Loucy (cell line): Measurements from ENCODE around the gene NAAA.

Source experiments
- EZH2phosphoT487 ChIP-seq: fragments of 200-600 bp; IDR thresholded peaks from 2 replicates; pipeline ENCODE4 v1.6.1; 2018; ENCODE audit warnings: antibody characterized with exemption, mild to moderate bottlenecking, moderate library complexity, borderline replicate concordance
- TF ChIP-seq, protein P1 (sequence below): fragments of 200-600 bp; sonication (generic); conservative IDR thresholded peaks from 2 replicates; pipeline ENCODE4 v1.5.1; 2014; ENCODE audit warnings: mild to moderate bottlenecking, antibody characterized with exemption, low read length

DNA sequence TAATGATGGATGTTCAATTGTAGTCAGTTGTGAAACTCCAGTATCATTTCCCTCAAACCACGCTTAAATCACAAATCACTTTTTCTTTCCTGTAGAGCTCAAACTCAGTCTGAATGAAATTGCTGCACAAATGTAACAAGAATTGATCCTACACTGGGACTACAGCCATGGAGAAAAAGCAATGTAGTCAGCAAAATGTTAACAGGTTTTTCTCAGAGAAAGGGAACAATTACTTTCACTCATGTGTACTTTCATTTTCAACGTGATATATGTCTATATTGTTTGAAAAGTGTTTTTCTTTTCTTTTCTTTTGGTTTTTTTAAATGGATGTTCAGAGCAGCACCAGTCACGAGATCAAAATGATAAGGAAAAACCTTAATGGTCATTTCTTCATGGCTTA is 27.3 kb upstream of the NAAA start:
- TF ChIP-seq, protein P1, sequence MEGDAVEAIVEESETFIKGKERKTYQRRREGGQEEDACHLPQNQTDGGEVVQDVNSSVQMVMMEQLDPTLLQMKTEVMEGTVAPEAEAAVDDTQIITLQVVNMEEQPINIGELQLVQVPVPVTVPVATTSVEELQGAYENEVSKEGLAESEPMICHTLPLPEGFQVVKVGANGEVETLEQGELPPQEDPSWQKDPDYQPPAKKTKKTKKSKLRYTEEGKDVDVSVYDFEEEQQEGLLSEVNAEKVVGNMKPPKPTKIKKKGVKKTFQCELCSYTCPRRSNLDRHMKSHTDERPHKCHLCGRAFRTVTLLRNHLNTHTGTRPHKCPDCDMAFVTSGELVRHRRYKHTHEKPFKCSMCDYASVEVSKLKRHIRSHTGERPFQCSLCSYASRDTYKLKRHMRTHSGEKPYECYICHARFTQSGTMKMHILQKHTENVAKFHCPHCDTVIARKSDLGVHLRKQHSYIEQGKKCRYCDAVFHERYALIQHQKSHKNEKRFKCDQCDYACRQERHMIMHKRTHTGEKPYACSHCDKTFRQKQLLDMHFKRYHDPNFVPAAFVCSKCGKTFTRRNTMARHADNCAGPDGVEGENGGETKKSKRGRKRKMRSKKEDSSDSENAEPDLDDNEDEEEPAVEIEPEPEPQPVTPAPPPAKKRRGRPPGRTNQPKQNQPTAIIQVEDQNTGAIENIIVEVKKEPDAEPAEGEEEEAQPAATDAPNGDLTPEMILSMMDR = no peak
- TF ChIP-seq EZH2phosphoT487 = no peak
